CD4-positive, CD25-positive, alpha-beta regulatory T cell (primary cell): Measurements from ENCODE around the gene PERP. TPM values are rescaled to one million over a fixed set of nuclear protein-coding genes. Genes with fewer than 3 reads are reported as not detected.
"Not testable (repeated sequence)": the region's sequence is repeated elsewhere in the genome, so short reads cannot be mapped to it uniquely, and the experiment has no call there.

Experiments
- ATAC-seq, 2 donors: fragments of 150-1000 bp; cut with Tn5 transposase; one replicate each; pipeline ENCODE4 v1.10.0; 2021; ENCODE audit warnings: low read depth in 2 of 2, moderate number of reproducible peaks in 2 of 2, moderate library complexity in 1 of 2
- DNase-seq, 3 donors: peaks; one replicate each; pipeline versions ENCODE4 v3.0.0 to v3.0.0-alpha.2; 2012 to 2022; ENCODE audit warnings: mixed read lengths in 1 of 3
- H3K27ac ChIP-seq: one replicate; pipeline ENCODE4 v1.7.0; 2013; ENCODE audit warnings: mild to moderate bottlenecking, low read length; ENCODE audit not compliant: insufficient read depth, poor library complexity, severe bottlenecking
- H3K27me3 ChIP-seq: one replicate; pipeline ENCODE4 v1.7.0; 2013; ENCODE audit warnings: low read length; ENCODE audit not compliant: control insufficient read depth, insufficient read depth
- H3K36me3 ChIP-seq: one replicate; pipeline ENCODE4 v1.7.0; 2013; ENCODE audit warnings: mild to moderate bottlenecking, low read length, moderate library complexity; ENCODE audit not compliant: control insufficient read depth, insufficient read depth
- H3K4me1 ChIP-seq: 2 replicates; pipeline ENCODE4 v1.7.0; 2013; ENCODE audit warnings: mild to moderate bottlenecking, low read length; ENCODE audit not compliant: insufficient read depth, control insufficient read depth, poor library complexity, severe bottlenecking
- H3K4me3 ChIP-seq: one replicate; pipeline ENCODE4 v1.7.0; 2013; ENCODE audit warnings: low read depth, mild to moderate bottlenecking, low read length, moderate library complexity
- H3K9me3 ChIP-seq, 2 experiments: 1 replicate in 1 of 2; 2 replicates in 1 of 2; pipeline ENCODE4 v1.7.0; 2013; ENCODE audit warnings: low read length in 2 of 2, mild to moderate bottlenecking in 1 of 2, moderate library complexity in 1 of 2; ENCODE audit not compliant: control insufficient read depth in 2 of 2
- H3K27ac Mint-ChIP-seq, 3 donors: one replicate each; pipeline ENCODE4 v1.8.0; 2020 to 2022; ENCODE audit warnings: mild to moderate bottlenecking in 3 of 3, mixed read lengths in 3 of 3, moderate library complexity in 2 of 3
- H3K27me3 Mint-ChIP-seq: one replicate; pipeline ENCODE4 v1.8.0; 2022; ENCODE audit warnings: mild to moderate bottlenecking, mixed read lengths
- H3K36me3 Mint-ChIP-seq: one replicate; pipeline ENCODE4 v1.8.0; 2020; ENCODE audit warnings: mixed read lengths
- H3K4me1 Mint-ChIP-seq, 4 donors: one replicate each; pipeline ENCODE4 v1.8.0; 2020 to 2022; ENCODE audit warnings: mixed read lengths in 4 of 4, mild to moderate bottlenecking in 1 of 4
- H3K4me3 Mint-ChIP-seq, 4 donors: one replicate each; pipeline ENCODE4 v1.8.0; 2020 to 2022; ENCODE audit warnings: mild to moderate bottlenecking in 4 of 4, mixed read lengths in 4 of 4, moderate library complexity in 3 of 4
- H3K9me3 Mint-ChIP-seq, 7 donors: one replicate each; pipeline ENCODE4 v1.8.0; 2020 to 2022; ENCODE audit warnings: mixed read lengths in 7 of 7, mild to moderate bottlenecking in 3 of 7, moderate library complexity in 2 of 7
- polyA plus RNA-seq, 4 donors: library from polyadenylated mRNA; unstranded; fragments of 300-500 nt; fragmentation: Illumina TruSeq; gene quantifications; one replicate each; pipeline ENCODE4 v1.2.3, GENCODE V29; 2021
- total RNA-seq: library from RNA; stranded (reverse); gene quantifications from one replicate; pipeline ENCODE4 v1.2.3, GENCODE V29; 2022

PERP gene
- total and polyA plus RNA-seq, 5 donors from 2014 or later, result 2.3 to 12.4 (median 5.6) TPM

DNA sequence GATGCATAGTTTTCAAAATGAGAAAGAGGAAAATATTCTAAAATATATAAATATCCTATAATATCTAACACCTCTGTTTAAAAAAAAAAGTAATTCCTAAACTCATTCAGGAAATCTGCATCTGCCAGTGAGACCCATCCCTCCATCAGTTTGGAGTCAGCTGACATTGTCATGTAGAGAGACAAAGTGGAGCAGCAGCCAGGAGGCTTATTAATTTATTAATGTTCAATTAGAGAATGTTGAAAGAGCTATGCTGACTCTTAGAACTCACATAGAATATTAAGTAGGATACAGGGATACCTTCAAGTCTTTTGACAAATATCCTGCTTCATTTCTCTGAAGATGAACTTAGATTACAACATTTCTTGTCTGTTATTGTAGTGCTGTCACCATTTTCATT, 12.8 kb upstream of the PERP start:
- no peak overlapping the region for H3K27ac Mint-ChIP-seq
- no peaks in the 10 kb centered on the region for H3K9me3 ChIP-seq
- no peaks in the 10 kb centered on the region for H3K36me3 ChIP-seq
- peaks cover 0 to 7% (median 4%) of the 10 kb centered on the region in 4 donors for H3K4me1 Mint-ChIP-seq
- peaks cover 18% of the 10 kb centered on the region for H3K27me3 ChIP-seq
- no peak for ATAC-seq
- H3K27me3 Mint-ChIP-seq, result peaks cover 44% of the 10 kb centered on the region
- H3K4me3 Mint-ChIP-seq, result no peak overlapping the region
- H3K27ac ChIP-seq, result no peak overlapping the region
- H3K4me1 ChIP-seq, result no peaks in the 10 kb centered on the region
- DNase-seq, result no peak
- H3K4me3 ChIP-seq, result no peak overlapping the region
- H3K9me3 Mint-ChIP-seq, result peaks cover 0 to 7% (median 0%) of the 10 kb centered on the region in 7 donors
- H3K36me3 Mint-ChIP-seq, result no peaks in the 10 kb centered on the region

GRCh38 chr6:138119229-138119628, 12.0 kb upstream of the PERP start:
- not testable (repeated sequence) for ATAC-seq, H3K9me3 ChIP-seq, H3K4me1 Mint-ChIP-seq, H3K27ac Mint-ChIP-seq, H3K4me1 ChIP-seq, H3K36me3 ChIP-seq, H3K4me3 ChIP-seq, H3K36me3 Mint-ChIP-seq, H3K27ac ChIP-seq, DNase-seq, H3K4me3 Mint-ChIP-seq, H3K9me3 Mint-ChIP-seq
- peaks cover 40% of the 10 kb centered on the region for H3K27me3 Mint-ChIP-seq
- H3K27me3 ChIP-seq, result peaks cover 18% of the 10 kb centered on the region

DNA sequence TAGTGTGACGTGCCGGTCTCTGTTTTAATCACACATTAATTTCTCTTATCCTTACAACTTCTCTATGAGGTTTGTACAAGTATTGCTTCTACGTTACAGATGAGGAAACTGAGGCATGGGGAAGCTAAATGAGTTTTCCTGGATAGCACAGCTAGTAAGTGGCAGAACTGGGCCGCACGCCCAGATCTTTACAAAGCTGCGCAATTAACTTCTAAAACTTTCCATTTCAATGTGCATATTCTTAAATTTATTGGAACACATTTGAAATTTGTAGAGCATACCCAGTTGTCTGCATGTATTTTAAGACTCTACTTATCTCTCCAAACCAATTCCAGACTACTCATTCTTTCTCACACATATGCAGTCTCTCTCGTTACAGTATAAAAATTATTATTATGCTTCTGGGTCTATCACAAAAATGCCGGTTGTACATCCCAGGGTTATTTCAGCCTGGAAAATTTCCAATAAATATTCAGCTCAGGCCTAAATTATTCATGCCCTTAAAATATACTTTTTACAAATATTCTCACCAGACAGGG, 10.2 kb upstream of the PERP start:
- H3K9me3 ChIP-seq, result no peaks in the 10 kb centered on the region
- Mint-ChIP-seq H3K4me1 (peaks cover 0 to 7% (median 4%) of the 10 kb centered on the region in 4 donors), H3K9me3 (no peaks in the 10 kb centered on the region), H3K4me3 (no peak overlapping the region), H3K36me3 (no peaks in the 10 kb centered on the region), H3K27me3 (peaks cover 30% of the 10 kb centered on the region), H3K27ac (no peak overlapping the region)
- no peak overlapping the region for H3K4me3 ChIP-seq
- peaks cover 20% of the 10 kb centered on the region for H3K27me3 ChIP-seq
- no peaks in the 10 kb centered on the region for H3K36me3 ChIP-seq
- DNase-seq, result no peak
- ATAC-seq, result no peak
- no peak overlapping the region for H3K27ac ChIP-seq
- no peaks in the 10 kb centered on the region for H3K4me1 ChIP-seq

GRCh38 chr6:138116661-138116999, 9.4 kb upstream of the PERP start:
- Mint-ChIP-seq H3K27me3 (peaks cover 28% of the 10 kb centered on the region), H3K9me3 (no peaks in the 10 kb centered on the region), H3K4me3 (no peak overlapping the region), H3K36me3 (no peaks in the 10 kb centered on the region), H3K27ac (no peak overlapping the region), H3K4me1 (peaks cover 0 to 7% (median 4%) of the 10 kb centered on the region in 4 donors)
- ATAC-seq (no peak), DNase-seq (no peak)
- Histone ChIP-seq H3K27me3 (peaks cover 14% of the 10 kb centered on the region), H3K36me3 (no peaks in the 10 kb centered on the region), H3K27ac (no peak overlapping the region), H3K4me1 (no peaks in the 10 kb centered on the region), H3K4me3 (no peak overlapping the region), H3K9me3 (no peaks in the 10 kb centered on the region)

- no peaks in the 10 kb centered on the region for H3K36me3 ChIP-seq
- no peaks in the 10 kb centered on the region for H3K9me3 Mint-ChIP-seq
- H3K27me3 ChIP-seq, result peaks cover 13% of the 10 kb centered on the region
- H3K4me1 Mint-ChIP-seq, result peaks cover 0 to 7% (median 4%) of the 10 kb centered on the region in 4 donors
- H3K27ac Mint-ChIP-seq, result no peak overlapping the region
- no peak overlapping the region for H3K27ac ChIP-seq
- no peaks in the 10 kb centered on the region for H3K36me3 Mint-ChIP-seq
- H3K9me3 ChIP-seq, result no peaks in the 10 kb centered on the region
- no peaks in the 10 kb centered on the region for H3K4me1 ChIP-seq
- peak; percentile 80 to 82 for ATAC-seq
- H3K4me3 ChIP-seq, result no peak overlapping the region
- H3K27me3 Mint-ChIP-seq, result peaks cover 22% of the 10 kb centered on the region
- DNase-seq, result peak; percentile 30 to 79 (median 61)
- H3K4me3 Mint-ChIP-seq, result no peak overlapping the region
Observed at GRCh38 chr6:138115877-138116660, 8.8 kb upstream of the PERP start.

GRCh38 chr6:138115201-138115600, 8.0 kb upstream of the PERP start:
- Histone ChIP-seq H3K27ac (no peak overlapping the region), H3K36me3 (no peaks in the 10 kb centered on the region), H3K9me3 (no peaks in the 10 kb centered on the region), H3K4me3 (no peak overlapping the region), H3K4me1 (no peaks in the 10 kb centered on the region), H3K27me3 (peaks cover 9% of the 10 kb centered on the region)
- Mint-ChIP-seq H3K27ac (no peak overlapping the region), H3K9me3 (no peaks in the 10 kb centered on the region), H3K4me1 (peaks cover 0 to 7% (median 4%) of the 10 kb centered on the region in 4 donors), H3K36me3 (no peaks in the 10 kb centered on the region), H3K4me3 (no peak overlapping the region), H3K27me3 (peaks cover 17% of the 10 kb centered on the region)
- no peak for DNase-seq
- ATAC-seq, result no peak

DNA sequence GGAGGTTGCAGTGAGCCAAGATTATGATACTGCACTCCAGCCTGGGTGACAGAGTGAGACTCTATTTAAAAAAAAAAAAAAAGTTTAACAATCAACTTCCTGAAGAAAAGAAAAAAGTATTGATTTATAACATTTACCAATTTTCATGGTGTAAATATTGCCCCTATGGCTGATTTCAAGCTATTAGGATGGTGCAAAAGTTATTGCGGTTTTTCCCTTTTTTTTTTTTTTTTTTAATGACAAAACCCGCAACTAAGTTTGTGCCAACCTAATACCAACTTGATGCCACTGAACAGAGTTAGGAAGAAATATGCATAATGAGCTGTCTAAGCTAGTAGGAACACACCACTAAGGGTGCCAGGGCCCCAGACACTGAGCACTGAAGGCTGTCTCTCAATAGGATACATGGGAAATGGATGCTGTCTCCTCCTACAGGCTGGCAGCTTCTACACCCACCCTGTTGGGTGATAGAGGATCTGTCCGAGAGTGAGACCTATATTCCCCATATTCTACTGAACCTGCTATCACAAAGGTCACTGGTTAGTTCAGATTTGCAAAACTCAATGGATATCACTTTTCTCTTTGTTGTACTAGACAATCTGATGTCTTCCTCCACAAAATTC, 6.5 kb upstream of the PERP start:
- peaks cover 20% of the 10 kb centered on the region for H3K27me3 Mint-ChIP-seq
- Histone ChIP-seq H3K27ac (no peak overlapping the region), H3K36me3 (no peaks in the 10 kb centered on the region), H3K4me1 (no peaks in the 10 kb centered on the region), H3K27me3 (peaks cover 4% of the 10 kb centered on the region), H3K9me3 (no peaks in the 10 kb centered on the region), H3K4me3 (no peak overlapping the region)
- H3K36me3 Mint-ChIP-seq, result no peaks in the 10 kb centered on the region
- H3K4me1 Mint-ChIP-seq, result peaks cover 3 to 11% (median 9%) of the 10 kb centered on the region in 4 donors
- no peaks in the 10 kb centered on the region for H3K9me3 Mint-ChIP-seq
- H3K27ac Mint-ChIP-seq, result no peak overlapping the region
- H3K4me3 Mint-ChIP-seq, result no peak overlapping the region
- ATAC-seq (no peak), DNase-seq (no peak)
